ENCODE results near the gene NSD2.

Gene NSD2

GRCh38 chr4:1831331-1831730, 39.9 kb upstream of the NSD2 start:
- DNase-seq (ENCODE audit: low read depth in 1 of 2, low spot score in 1 of 2) = no peak
- Histone ChIP-seq H3K27me3 (ENCODE audit: insufficient read depth, poor library complexity, severe bottlenecking) (no peaks in the 10 kb centered on the region), H3K4me3 (replicated peaks; ENCODE audit: insufficient read depth, low read length) (no peak overlapping the region), H3K27ac (replicated peaks) (no peak overlapping the region)
- no peak for TF ChIP-seq POLR2AphosphoS5 (IDR thresholded peaks at IDR 0.05; ENCODE audit: low read depth)
- TF ChIP-seq SPI1 (IDR thresholded peaks at IDR 0.05; ENCODE audit: borderline replicate concordance, low read depth) = no peak
- TF ChIP-seq GABPA (IDR thresholded peaks at IDR 0.05; ENCODE audit: low read depth) = no peak
- TF ChIP-seq, protein P1, sequence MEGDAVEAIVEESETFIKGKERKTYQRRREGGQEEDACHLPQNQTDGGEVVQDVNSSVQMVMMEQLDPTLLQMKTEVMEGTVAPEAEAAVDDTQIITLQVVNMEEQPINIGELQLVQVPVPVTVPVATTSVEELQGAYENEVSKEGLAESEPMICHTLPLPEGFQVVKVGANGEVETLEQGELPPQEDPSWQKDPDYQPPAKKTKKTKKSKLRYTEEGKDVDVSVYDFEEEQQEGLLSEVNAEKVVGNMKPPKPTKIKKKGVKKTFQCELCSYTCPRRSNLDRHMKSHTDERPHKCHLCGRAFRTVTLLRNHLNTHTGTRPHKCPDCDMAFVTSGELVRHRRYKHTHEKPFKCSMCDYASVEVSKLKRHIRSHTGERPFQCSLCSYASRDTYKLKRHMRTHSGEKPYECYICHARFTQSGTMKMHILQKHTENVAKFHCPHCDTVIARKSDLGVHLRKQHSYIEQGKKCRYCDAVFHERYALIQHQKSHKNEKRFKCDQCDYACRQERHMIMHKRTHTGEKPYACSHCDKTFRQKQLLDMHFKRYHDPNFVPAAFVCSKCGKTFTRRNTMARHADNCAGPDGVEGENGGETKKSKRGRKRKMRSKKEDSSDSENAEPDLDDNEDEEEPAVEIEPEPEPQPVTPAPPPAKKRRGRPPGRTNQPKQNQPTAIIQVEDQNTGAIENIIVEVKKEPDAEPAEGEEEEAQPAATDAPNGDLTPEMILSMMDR (IDR thresholded peaks at IDR 0.05; ENCODE audit: insufficient read depth, low read length) = no peak
- TF ChIP-seq REST (IDR thresholded peaks at IDR 0.05; ENCODE audit: insufficient replicate concordance, low read depth) = no peak

DNA sequence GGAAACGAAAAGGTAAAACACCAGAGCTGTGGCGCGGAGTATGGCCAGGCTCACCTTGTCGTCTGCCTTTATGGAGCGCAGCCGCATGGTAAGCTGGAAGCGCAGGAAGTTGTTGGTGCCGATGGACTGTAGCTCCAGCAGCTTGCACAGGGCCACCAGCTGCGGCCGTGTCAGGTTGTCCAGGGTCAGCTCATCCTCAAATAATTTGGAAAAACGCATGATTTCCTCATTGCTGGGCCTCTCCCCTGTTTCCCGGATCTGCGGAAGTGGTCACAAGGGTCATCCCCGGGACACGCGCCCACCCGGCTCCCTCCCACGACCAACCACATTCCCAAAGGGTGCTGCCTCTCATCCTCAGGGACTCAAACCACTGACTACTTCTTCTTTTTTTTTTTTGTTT, 38.5 kb upstream of the NSD2 start:
- Histone ChIP-seq H3K27me3 (ENCODE audit: insufficient read depth, poor library complexity, severe bottlenecking) (no peaks in the 10 kb centered on the region), H3K4me3 (replicated peaks; ENCODE audit: insufficient read depth, low read length) (no peak overlapping the region), H3K27ac (replicated peaks) (no peak overlapping the region)
- no peak for DNase-seq (ENCODE audit: low read depth in 1 of 2, low spot score in 1 of 2)
- TF ChIP-seq POLR2AphosphoS5 (IDR thresholded peaks at IDR 0.05; ENCODE audit: low read depth) (no peak), GABPA (IDR thresholded peaks at IDR 0.05; ENCODE audit: low read depth) (no peak), SPI1 (IDR thresholded peaks at IDR 0.05; ENCODE audit: borderline replicate concordance, low read depth) (no peak), REST (IDR thresholded peaks at IDR 0.05; ENCODE audit: insufficient replicate concordance, low read depth) (no peak)
- TF ChIP-seq, protein P1 (IDR thresholded peaks at IDR 0.05; ENCODE audit: insufficient read depth, low read length) = no peak

DNA sequence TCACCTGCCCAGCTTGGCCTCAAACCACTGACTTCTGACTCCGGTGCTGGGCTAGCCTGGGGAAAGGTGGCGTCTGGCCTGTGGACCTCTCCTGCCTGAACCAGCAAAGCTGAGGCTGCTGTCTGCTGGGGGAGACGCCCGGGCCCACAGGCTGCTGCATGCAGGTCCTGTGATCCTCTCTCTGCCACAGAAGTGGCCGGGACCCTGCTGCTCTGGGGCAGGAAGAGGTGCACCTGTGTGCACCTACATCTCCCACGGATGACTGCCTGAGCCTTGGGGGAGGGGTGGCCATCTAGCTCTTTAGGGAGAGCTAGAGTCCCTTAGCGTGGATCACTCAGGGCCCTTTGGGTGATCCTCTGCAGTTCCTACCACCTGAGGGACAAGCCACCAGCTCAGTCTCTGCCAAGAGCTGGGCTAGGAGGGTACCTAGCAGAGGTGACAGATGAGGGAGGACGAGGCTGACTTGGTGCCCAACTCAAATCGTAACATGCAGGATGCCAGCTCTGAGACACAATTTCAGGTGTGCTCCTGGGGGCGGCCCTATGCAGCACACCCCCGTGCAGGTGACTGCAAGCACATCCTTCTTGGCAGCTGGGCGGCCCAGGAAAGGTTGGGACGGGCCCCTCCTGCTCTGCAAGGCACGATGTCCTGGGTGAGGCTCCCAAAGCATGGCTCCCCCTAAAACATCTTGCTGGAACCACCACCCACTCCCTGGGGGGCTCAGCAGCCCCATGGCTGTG, 37.7 kb upstream of the NSD2 start:
- no peak overlapping the region for H3K4me3 ChIP-seq (replicated peaks; ENCODE audit: insufficient read depth, low read length)
- H3K27ac ChIP-seq (replicated peaks) = no peak overlapping the region
- TF ChIP-seq SPI1 (IDR thresholded peaks at IDR 0.05; ENCODE audit: borderline replicate concordance, low read depth) (no peak), POLR2AphosphoS5 (IDR thresholded peaks at IDR 0.05; ENCODE audit: low read depth) (no peak), REST (IDR thresholded peaks at IDR 0.05; ENCODE audit: insufficient replicate concordance, low read depth) (no peak)
- no peak for DNase-seq (ENCODE audit: low read depth in 1 of 2, low spot score in 1 of 2)
- no peaks in the 10 kb centered on the region for H3K27me3 ChIP-seq (ENCODE audit: insufficient read depth, poor library complexity, severe bottlenecking)
